IMR-90 (cell line): ENCODE results near the gene PARP6. TPM values are rescaled to one million over a fixed set of nuclear protein-coding genes. Genes with fewer than 3 reads are reported as not detected.

Experiments
- ATAC-seq: fragments of 200-7000 bp; cut with Tn5 transposase; 2 replicates; pipeline ENCODE4 v1.9.1; 2020; ENCODE audit warnings: low read depth, mild to moderate bottlenecking, moderate library complexity
- BruUV-seq: library from RNA; stranded (reverse); fragments of 400-500 nt; replicated peaks from 2 replicates; lab custom pipeline; 2021; lab: Mats Ljungman, UMichigan
- CTCF ChIA-PET: fragments of 300-600 bp; formaldehyde crosslinking; extraction: SDS; loops from one replicate; lab custom pipeline; 2021; ENCODE audit warnings: antibody characterized with exemption; lab: Yijun Ruan, JAX
- POLR2A ChIA-PET: fragments of 300-600 bp; sonication (Branson Sonifier 250); formaldehyde crosslinking; loops from one replicate; lab custom pipeline; 2022; ENCODE audit warnings: antibody characterized with exemption; ENCODE audit not compliant: unreplicated experiment; lab: Charles Lee
- DNase-seq: peaks from one replicate; pipeline ENCODE4 v3.0.0; 2013
- H2AFZ ChIP-seq: replicated peaks from 2 replicates; pipeline ENCODE3; 2013; ENCODE audit warnings: low read length, mild to moderate bottlenecking; ENCODE audit not compliant: poor library complexity
- H2AK5ac ChIP-seq: 2 replicates; pipeline ENCODE4 v1.6.1; 2013; ENCODE audit warnings: low read depth, low read length, inconsistent platforms
- H2AK9ac ChIP-seq: replicated peaks from 2 replicates; pipeline ENCODE3; 2013; ENCODE audit warnings: mild to moderate bottlenecking, low read depth, low read length, moderate library complexity; ENCODE audit not compliant: poor library complexity
- H2BK120ac ChIP-seq: 2 replicates; pipeline ENCODE4 v1.6.1; 2013; ENCODE audit warnings: low read depth, low read length, inconsistent platforms
- H2BK15ac ChIP-seq: 3 replicates; pipeline ENCODE4 v1.6.1; 2013; ENCODE audit warnings: low read depth, low read length, inconsistent platforms
- H2BK20ac ChIP-seq: 2 replicates; pipeline ENCODE4 v1.6.1; 2013; ENCODE audit warnings: low read depth, mild to moderate bottlenecking, inconsistent platforms, low read length, moderate library complexity
- H2BK5ac ChIP-seq: 2 replicates; pipeline ENCODE4 v1.6.1; 2013; ENCODE audit warnings: mild to moderate bottlenecking, low read depth, low read length, inconsistent platforms; ENCODE audit not compliant: poor library complexity, severe bottlenecking
- H3K14ac ChIP-seq: replicated peaks from 2 replicates; pipeline ENCODE4 v1.6.1; 2013; ENCODE audit warnings: low read depth, low read length, inconsistent platforms
- H3K18ac ChIP-seq: 2 replicates; pipeline ENCODE4 v1.6.1; 2013; ENCODE audit warnings: low read depth, low read length, control low read depth
- H3K23ac ChIP-seq: 2 replicates; pipeline ENCODE4 v1.6.1; 2013; ENCODE audit warnings: low read depth, low read length, inconsistent platforms
- H3K27ac ChIP-seq: 2 replicates; pipeline ENCODE4 v1.5.1; 2013; ENCODE audit warnings: mild to moderate bottlenecking, control low read depth, low read length; ENCODE audit not compliant: insufficient read depth
- H3K27me3 ChIP-seq: 2 replicates; pipeline ENCODE4 v1.6.1; 2013; ENCODE audit warnings: low read length; ENCODE audit not compliant: control insufficient read depth, insufficient read depth
- H3K36me3 ChIP-seq: 2 replicates; pipeline ENCODE4 v1.6.1; 2013; ENCODE audit warnings: low read length, mixed read lengths; ENCODE audit not compliant: control insufficient read depth, insufficient read depth
- H3K4ac ChIP-seq: 2 replicates; pipeline ENCODE4 v1.6.1; 2013; ENCODE audit warnings: low read depth, low read length, inconsistent platforms
- H3K4me1 ChIP-seq: 2 replicates; pipeline ENCODE4 v1.6.1; 2013; ENCODE audit warnings: low read length, mixed read lengths; ENCODE audit not compliant: control insufficient read depth, insufficient read depth
- H3K4me2 ChIP-seq: 2 replicates; pipeline ENCODE4 v1.6.1; 2013; ENCODE audit warnings: low read depth, mild to moderate bottlenecking, control low read depth, low read length, moderate library complexity
- H3K4me3 ChIP-seq: 2 replicates; pipeline ENCODE4 v1.5.1; 2013; ENCODE audit warnings: low read depth, mild to moderate bottlenecking, control low read depth, low read length, moderate library complexity; ENCODE audit not compliant: insufficient read depth
- H3K56ac ChIP-seq: 2 replicates; pipeline ENCODE4 v1.6.1; 2013; ENCODE audit warnings: low read length, inconsistent platforms; ENCODE audit not compliant: insufficient read depth; ENCODE audit errors: extremely low read depth
- H3K79me1 ChIP-seq, 2 experiments: 2 replicates each; pipeline ENCODE4 v1.6.1; 2013; ENCODE audit warnings: low read length in 2 of 2, inconsistent platforms in 1 of 2, low read depth in 1 of 2
- H3K9ac ChIP-seq: 2 replicates; pipeline ENCODE4 v1.6.1; 2013; ENCODE audit warnings: low read depth, low read length, control low read depth
- H3K9me1 ChIP-seq: 2 replicates; pipeline ENCODE4 v1.6.1; 2013; ENCODE audit warnings: low read length, inconsistent platforms; ENCODE audit not compliant: insufficient read depth
- H3K9me3 ChIP-seq: 2 replicates; pipeline ENCODE4 v1.6.1; 2013; ENCODE audit warnings: low read length; ENCODE audit not compliant: control insufficient read depth, insufficient read depth
- H4K20me1 ChIP-seq: 2 replicates; pipeline ENCODE4 v1.6.1; 2013; ENCODE audit warnings: low read length, inconsistent platforms; ENCODE audit not compliant: insufficient read depth
- H4K5ac ChIP-seq: 2 replicates; pipeline ENCODE4 v1.6.1; 2013; ENCODE audit warnings: mild to moderate bottlenecking, low read depth, low read length, control low read depth
- H4K8ac ChIP-seq, 2 experiments: 2 replicates each; pipeline ENCODE4 v1.6.1; 2013; ENCODE audit warnings: low read depth in 2 of 2, low read length in 2 of 2, control low read depth in 1 of 2, inconsistent platforms in 1 of 2
- H4K91ac ChIP-seq: 2 replicates; pipeline ENCODE4 v1.6.1; 2013; ENCODE audit warnings: low read depth, low read length, inconsistent platforms; ENCODE audit not compliant: insufficient read depth
- CHD1 ChIP-seq: IDR thresholded peaks from 2 replicates; pipeline ENCODE4 v1.6.1; 2012; ENCODE audit warnings: low read depth, low read length, improper control_type of control experiment
- NFE2L2 ChIP-seq: fragments of 150-350 bp; IDR thresholded peaks from 2 replicates; pipeline ENCODE4 v1.6.1; 2016; ENCODE audit warnings: low read depth, mild to moderate bottlenecking, low read length
- WGBS, 2 experiments: methylation state at CpG; one replicate each; pipeline versions ENCODE4 v1.1.5 to v1.1.7; 2013; ENCODE audit warnings: missing lambda C conversion rate in 2 of 2; ENCODE audit not compliant: insufficient read length in 1 of 2; ENCODE audit errors: extremely low coverage in 2 of 2; 5-methylcytosine and 5-hydroxymethylcytosine counted together
- dilution Hi-C: fragments of 300-500 bp; cut with HindIII; formaldehyde crosslinking; loops from one replicate; pipeline ENCODE4 v1.14.3; 2018; ENCODE audit warnings: low sequenced_read_pairs; ENCODE audit not compliant: unreplicated experiment
- in situ Hi-C: fragments of 300-500 bp; cut with MboI; formaldehyde crosslinking; loops from 3 replicates; pipeline ENCODE4 v1.14.3; 2019; ENCODE audit warnings: low sequenced_read_pairs, inconsistent platforms, mixed read lengths
- intact Hi-C: fragments of 100-400 bp; cut with micrococcal nuclease; formaldehyde crosslinking; loops from 2 replicates; pipeline ENCODE4 v1.10.0; 2022
- polyA plus RNA-seq, 3 experiments: library from polyadenylated mRNA; depleted of rRNA; stranded (reverse); fragments of >200 nt; gene quantifications; 2 replicates each; pipeline ENCODE4 v1.2.3, GENCODE V29; 2012; ENCODE audit warnings: low replicate concordance in 1 of 3
- total RNA-seq: library from RNA; depleted of rRNA; stranded (reverse); fragments of >200 nt; gene quantifications from 2 replicates; pipeline ENCODE4 v1.2.3, GENCODE V29; 2012
- TF ChIP-seq, protein P1 (sequence below): fragments of 150-350 bp; IDR thresholded peaks from 2 replicates; pipeline ENCODE4 v1.6.1; 2017; ENCODE audit warnings: mild to moderate bottlenecking, antibody characterized with exemption, low read length, low read depth

Gene PARP6
- total and polyA plus RNA-seq, 2 of the 4 experiments (the other 2 are of a cell fraction): 13.4 to 45.1 TPM

- no peak overlapping the region for H3K4ac ChIP-seq
- peaks cover 92% of the 10 kb centered on the region for H4K20me1 ChIP-seq
- ChIA-PET CTCF (no interaction called here), POLR2A (interaction anchor here (0.6 kb wide), 2 partner anchors 26 to 29 kb away, joined by 3 to 7 read pairs; no protein-coding TSS in a partner anchor)
- H2AK5ac ChIP-seq: no peak overlapping the region
- H2BK5ac ChIP-seq: no peak overlapping the region
- H2BK15ac ChIP-seq: no peak overlapping the region
- H3K27ac ChIP-seq: no peak overlapping the region
- H3K14ac ChIP-seq: no peak overlapping the region
- H3K36me3 ChIP-seq: peaks cover 79% of the 10 kb centered on the region
- in situ Hi-C loops: no loop called here
- H3K9me1 ChIP-seq: 0 out of 2 replicates have a peak, but pooled peaks cover 3% of the 10 kb centered on the region
- DNase-seq (no peak), ATAC-seq (no peak)
- H3K79me1 ChIP-seq: peaks cover 30 to 64% of the 10 kb centered on the region in 2 experiments
- H3K4me2 ChIP-seq: no peak overlapping the region
- peaks cover 2% of the 10 kb centered on the region; the same call in 1 of the 2 replicates for H3K4me1 ChIP-seq
- no peak overlapping the region for H2BK120ac ChIP-seq
- H3K56ac ChIP-seq: no peak overlapping the region
- no peak overlapping the region for H3K4me3 ChIP-seq
- dilution Hi-C loops: no loop called here
- intact Hi-C loops: no loop called here
- H4K5ac ChIP-seq: no peak overlapping the region
- H2AFZ ChIP-seq: peak overlapping the region; percentile 18
- WGBS, 2 experiments: 80% methylated on average over 2 of the region's 3 CpGs; no CpG with 5 or more reads in 1 of the 2 experiments
- no peaks in the 10 kb centered on the region for H3K9me3 ChIP-seq
- no peak overlapping the region for H3K18ac ChIP-seq
- H2AK9ac ChIP-seq: no peak overlapping the region
- no peak overlapping the region for H4K8ac ChIP-seq
- H2BK20ac ChIP-seq: no peak overlapping the region
- no peaks in the 10 kb centered on the region for H3K27me3 ChIP-seq
- H3K9ac ChIP-seq: no peak overlapping the region
- TF ChIP-seq, protein P1, sequence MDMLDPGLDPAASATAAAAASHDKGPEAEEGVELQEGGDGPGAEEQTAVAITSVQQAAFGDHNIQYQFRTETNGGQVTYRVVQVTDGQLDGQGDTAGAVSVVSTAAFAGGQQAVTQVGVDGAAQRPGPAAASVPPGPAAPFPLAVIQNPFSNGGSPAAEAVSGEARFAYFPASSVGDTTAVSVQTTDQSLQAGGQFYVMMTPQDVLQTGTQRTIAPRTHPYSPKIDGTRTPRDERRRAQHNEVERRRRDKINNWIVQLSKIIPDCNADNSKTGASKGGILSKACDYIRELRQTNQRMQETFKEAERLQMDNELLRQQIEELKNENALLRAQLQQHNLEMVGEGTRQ: no peak
- no peak for TF ChIP-seq NFE2L2
- TF ChIP-seq CHD1: no peak
- no TSS peak for BruUV-seq
- H4K91ac ChIP-seq: no peak overlapping the region
- no peak overlapping the region for H3K23ac ChIP-seq
These were observed 70.9 kb downstream of the PARP6 start for GRCh38 chr15:72201391-72201921.
